Liver (tissue), 9 donors: ENCODE results near the gene KCNIP4. TPM values are rescaled to one million over a fixed set of nuclear protein-coding genes. Genes with fewer than 3 reads are reported as not detected.

Experiments used
- DNase-seq: peaks from one replicate; pipeline ENCODE4 v3.0.0-alpha.2; 2017; ENCODE audit warnings: low spot score
- H3K27ac ChIP-seq, 2 donors: one replicate each; pipeline ENCODE4 v1.7.0; 2013; ENCODE audit warnings: inconsistent platforms in 2 of 2, low read length in 2 of 2, control low read depth in 1 of 2, low read depth in 1 of 2, mild to moderate bottlenecking in 1 of 2
- H3K27me3 ChIP-seq, 4 donors: one replicate each; pipeline versions ENCODE4 v1.6.1 to v1.7.0; 2013; ENCODE audit warnings: low read length in 3 of 4, inconsistent platforms in 1 of 4, mild to moderate bottlenecking in 1 of 4, moderate library complexity in 1 of 4; ENCODE audit not compliant: control insufficient read depth in 4 of 4, insufficient read depth in 4 of 4
- H3K36me3 ChIP-seq, 4 donors: one replicate each; pipeline versions ENCODE4 v1.6.1 to v1.7.0; 2013; ENCODE audit warnings: low read length in 3 of 4, mild to moderate bottlenecking in 3 of 4, low read depth in 1 of 4, moderate library complexity in 1 of 4; ENCODE audit not compliant: control insufficient read depth in 4 of 4, insufficient read depth in 3 of 4
- H3K4me1 ChIP-seq, 4 donors: one replicate each; pipeline versions ENCODE4 v1.6.1 to v1.7.0; 2013; ENCODE audit warnings: low read length in 3 of 4, mild to moderate bottlenecking in 3 of 4, moderate library complexity in 1 of 4; ENCODE audit not compliant: control insufficient read depth in 4 of 4, insufficient read depth in 4 of 4
- H3K4me3 ChIP-seq, 3 donors: one replicate each; pipeline versions ENCODE4 v1.6.1 to v1.7.0; 2013; ENCODE audit warnings: low read length in 3 of 3, control low read depth in 1 of 3, low read depth in 1 of 3, mild to moderate bottlenecking in 1 of 3
- H3K9ac ChIP-seq, 2 donors: one replicate each; pipeline ENCODE4 v1.7.0; 2013; ENCODE audit warnings: low read length in 2 of 2, mild to moderate bottlenecking in 2 of 2, moderate library complexity in 2 of 2, control low read depth in 1 of 2, low read depth in 1 of 2
- H3K9me3 ChIP-seq, 4 donors: one replicate each; pipeline versions ENCODE4 v1.6.1 to v1.7.0; 2013; ENCODE audit warnings: low read length in 3 of 4; ENCODE audit not compliant: control insufficient read depth in 4 of 4
- FOXA1 ChIP-seq: IDR thresholded peaks from 2 replicates; pipeline ENCODE4 v1.6.1; 2016; ENCODE audit warnings: antibody characterized with exemption
- FOXA2 ChIP-seq: IDR thresholded peaks from 2 replicates; pipeline ENCODE4 v1.6.1; 2016; ENCODE audit warnings: antibody characterized with exemption
- GABPA ChIP-seq, 2 donors: IDR thresholded peaks in 1 of 2; conservative IDR thresholded peaks in 1 of 2; 2 replicates each; pipeline ENCODE4 v1.6.1; 2016; ENCODE audit warnings: antibody characterized with exemption in 2 of 2, mild to moderate bottlenecking in 1 of 2, moderate library complexity in 1 of 2
- HNF4A ChIP-seq, 2 donors: conservative IDR thresholded peaks; 2 replicates each; pipeline ENCODE4 v1.6.1; 2016; ENCODE audit warnings: antibody characterized with exemption in 2 of 2, mild to moderate bottlenecking in 2 of 2
- HNF4G ChIP-seq: IDR thresholded peaks from 2 replicates; pipeline ENCODE4 v1.6.1; 2016; ENCODE audit warnings: antibody characterized with exemption
- JUND ChIP-seq, 2 donors: IDR thresholded peaks; 2 replicates each; pipeline ENCODE4 v1.6.1; 2016; ENCODE audit warnings: antibody characterized with exemption in 2 of 2
- NR2F2 ChIP-seq: IDR thresholded peaks from 2 replicates; pipeline ENCODE4 v1.6.1; 2016; ENCODE audit warnings: antibody characterized with exemption
- RXRA ChIP-seq, 2 donors: IDR thresholded peaks; 2 replicates each; pipeline ENCODE4 v1.6.1; 2017 to 2018; ENCODE audit warnings: antibody characterized with exemption in 2 of 2, mild to moderate bottlenecking in 1 of 2
- YY1 ChIP-seq: IDR thresholded peaks from 2 replicates; pipeline ENCODE4 v1.6.1; 2016; ENCODE audit warnings: antibody characterized with exemption, mild to moderate bottlenecking
- WGBS: extraction: QIAGEN DNeasy Blood & Tissue Kit; methylation state at CpG from one replicate; pipeline ENCODE4 v1.1.7; 2013; 5-methylcytosine and 5-hydroxymethylcytosine counted together
- polyA plus RNA-seq, 2 donors: library from polyadenylated mRNA; stranded (reverse) in 1 of 2; unstranded in 1 of 2; fragments of 200-250 nt in 1 of 2; fragments of >200 nt in 1 of 2; fragmentation: Nextera tagmentation in 1 of 2; extraction: Ambion mirVana in 1 of 2; gene quantifications; one replicate each; pipeline versions ENCODE4 v1.2.1 to v1.2.3, GENCODE V29; 2013 to 2015
- total RNA-seq, 2 donors: library from RNA; depleted of rRNA; stranded (reverse); fragments of >200 nt; gene quantifications; one replicate each; pipeline ENCODE4 v1.2.3, GENCODE V29; 2014
- TF ChIP-seq, protein P1 (sequence below): fragments of 150-350 bp; IDR thresholded peaks from 2 replicates; pipeline ENCODE4 v1.5.1; 2017; ENCODE audit warnings: improper control_type of control experiment, low read depth, low read length; ENCODE audit not compliant: missing input control
- TF ChIP-seq, protein P2 (sequence below): IDR thresholded peaks from 2 replicates; pipeline ENCODE4 v1.6.1; 2016; ENCODE audit warnings: antibody characterized with exemption
- TF ChIP-seq, protein P3 (sequence below): IDR thresholded peaks from 2 replicates; pipeline ENCODE4 v1.6.1; 2016; ENCODE audit warnings: antibody characterized with exemption
- TF ChIP-seq, protein P4 (sequence below): IDR thresholded peaks from 2 replicates; pipeline ENCODE4 v1.6.1; 2016; ENCODE audit warnings: antibody characterized with exemption, mild to moderate bottlenecking
- TF ChIP-seq, protein P5 (sequence below): IDR thresholded peaks from 2 replicates; pipeline ENCODE4 v1.6.1; 2016; ENCODE audit warnings: antibody characterized with exemption
- donor health status: healthy.
- donor health status: healthy.
- donor health status: healthy.
- donor health status: healthy.
- donor health status: healthy.

The KCNIP4 gene
- total and polyA plus RNA-seq, 4 donors, result 0.08 to 0.14 TPM; not detected in 2

DNA sequence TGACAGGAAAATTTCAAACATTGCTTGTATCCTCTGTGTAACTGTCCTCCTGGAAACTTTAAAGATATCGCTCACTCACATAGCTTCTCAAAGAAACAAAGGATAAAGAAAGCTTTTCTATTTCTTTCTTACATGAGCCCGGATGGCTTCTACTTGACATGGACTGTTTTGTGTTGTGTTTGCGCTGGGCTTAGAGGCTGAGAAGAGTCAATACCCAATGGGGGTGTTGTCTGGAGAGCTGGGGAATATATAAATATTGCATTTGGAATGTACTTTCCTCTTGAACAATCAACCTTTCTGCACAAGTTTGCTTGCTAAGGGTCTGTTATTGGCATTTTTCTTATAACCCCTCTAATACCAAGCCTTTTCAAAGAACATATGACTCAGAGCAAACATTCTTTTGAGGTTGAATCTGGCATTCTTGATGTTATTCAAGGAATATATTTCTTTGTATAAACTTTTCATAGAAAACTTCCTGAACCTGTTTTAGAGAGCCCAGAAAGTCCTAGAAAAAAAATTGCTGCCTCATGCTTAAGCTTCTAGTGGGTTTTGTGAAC is 916.4 kb downstream of the KCNIP4 start (continued):
- TF ChIP-seq, protein P1, sequence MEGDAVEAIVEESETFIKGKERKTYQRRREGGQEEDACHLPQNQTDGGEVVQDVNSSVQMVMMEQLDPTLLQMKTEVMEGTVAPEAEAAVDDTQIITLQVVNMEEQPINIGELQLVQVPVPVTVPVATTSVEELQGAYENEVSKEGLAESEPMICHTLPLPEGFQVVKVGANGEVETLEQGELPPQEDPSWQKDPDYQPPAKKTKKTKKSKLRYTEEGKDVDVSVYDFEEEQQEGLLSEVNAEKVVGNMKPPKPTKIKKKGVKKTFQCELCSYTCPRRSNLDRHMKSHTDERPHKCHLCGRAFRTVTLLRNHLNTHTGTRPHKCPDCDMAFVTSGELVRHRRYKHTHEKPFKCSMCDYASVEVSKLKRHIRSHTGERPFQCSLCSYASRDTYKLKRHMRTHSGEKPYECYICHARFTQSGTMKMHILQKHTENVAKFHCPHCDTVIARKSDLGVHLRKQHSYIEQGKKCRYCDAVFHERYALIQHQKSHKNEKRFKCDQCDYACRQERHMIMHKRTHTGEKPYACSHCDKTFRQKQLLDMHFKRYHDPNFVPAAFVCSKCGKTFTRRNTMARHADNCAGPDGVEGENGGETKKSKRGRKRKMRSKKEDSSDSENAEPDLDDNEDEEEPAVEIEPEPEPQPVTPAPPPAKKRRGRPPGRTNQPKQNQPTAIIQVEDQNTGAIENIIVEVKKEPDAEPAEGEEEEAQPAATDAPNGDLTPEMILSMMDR, result no peak

DNA sequence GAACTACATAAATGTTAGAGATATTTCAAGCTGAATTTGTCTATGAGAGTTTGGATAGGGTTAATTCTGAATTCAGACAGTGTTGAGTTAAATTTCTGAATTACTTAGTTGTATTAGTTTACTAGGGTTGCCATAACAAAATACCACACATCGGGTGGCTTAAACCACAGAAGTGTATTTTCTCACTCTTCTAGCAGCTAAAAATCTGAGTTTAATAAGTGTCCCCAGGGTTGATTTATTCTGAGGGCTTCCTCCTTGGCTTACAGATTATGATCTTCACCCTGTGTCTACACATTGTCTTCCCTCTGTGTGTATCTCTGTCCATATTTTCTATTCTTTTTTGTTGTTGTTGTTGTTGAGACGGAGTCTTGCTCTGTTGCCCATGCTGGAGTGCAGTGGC is 929.8 kb downstream of the KCNIP4 start:
- Histone ChIP-seq H3K9ac (no peak overlapping the region), H3K36me3 (no peaks in the 10 kb centered on the region), H3K27ac (no peak overlapping the region), H3K4me1 (no peaks in the 10 kb centered on the region), H3K27me3 (no peaks in the 10 kb centered on the region), H3K9me3 (no peaks in the 10 kb centered on the region), H3K4me3 (no peak overlapping the region)
- DNase-seq, result no peak
- 72% methylated on average over 2 of the region's 2 CpGs for WGBS
- TF ChIP-seq, protein P2, sequence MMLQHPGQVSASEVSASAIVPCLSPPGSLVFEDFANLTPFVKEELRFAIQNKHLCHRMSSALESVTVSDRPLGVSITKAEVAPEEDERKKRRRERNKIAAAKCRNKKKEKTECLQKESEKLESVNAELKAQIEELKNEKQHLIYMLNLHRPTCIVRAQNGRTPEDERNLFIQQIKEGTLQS, result no peak
- TF ChIP-seq JUND (IDR thresholded peaks at IDR 0.05), result no peak
- TF ChIP-seq GABPA (IDR thresholded peaks at IDR 0.05 in 1 of 2, conservative IDR thresholded peaks at IDR 0.05 in 1 of 2), result no peak
- TF ChIP-seq, protein P3, sequence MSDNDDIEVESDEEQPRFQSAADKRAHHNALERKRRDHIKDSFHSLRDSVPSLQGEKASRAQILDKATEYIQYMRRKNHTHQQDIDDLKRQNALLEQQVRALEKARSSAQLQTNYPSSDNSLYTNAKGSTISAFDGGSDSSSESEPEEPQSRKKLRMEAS, result no peak
- TF ChIP-seq RXRA (IDR thresholded peaks at IDR 0.05), result no peak
- no peak for TF ChIP-seq NR2F2
- TF ChIP-seq, protein P4, sequence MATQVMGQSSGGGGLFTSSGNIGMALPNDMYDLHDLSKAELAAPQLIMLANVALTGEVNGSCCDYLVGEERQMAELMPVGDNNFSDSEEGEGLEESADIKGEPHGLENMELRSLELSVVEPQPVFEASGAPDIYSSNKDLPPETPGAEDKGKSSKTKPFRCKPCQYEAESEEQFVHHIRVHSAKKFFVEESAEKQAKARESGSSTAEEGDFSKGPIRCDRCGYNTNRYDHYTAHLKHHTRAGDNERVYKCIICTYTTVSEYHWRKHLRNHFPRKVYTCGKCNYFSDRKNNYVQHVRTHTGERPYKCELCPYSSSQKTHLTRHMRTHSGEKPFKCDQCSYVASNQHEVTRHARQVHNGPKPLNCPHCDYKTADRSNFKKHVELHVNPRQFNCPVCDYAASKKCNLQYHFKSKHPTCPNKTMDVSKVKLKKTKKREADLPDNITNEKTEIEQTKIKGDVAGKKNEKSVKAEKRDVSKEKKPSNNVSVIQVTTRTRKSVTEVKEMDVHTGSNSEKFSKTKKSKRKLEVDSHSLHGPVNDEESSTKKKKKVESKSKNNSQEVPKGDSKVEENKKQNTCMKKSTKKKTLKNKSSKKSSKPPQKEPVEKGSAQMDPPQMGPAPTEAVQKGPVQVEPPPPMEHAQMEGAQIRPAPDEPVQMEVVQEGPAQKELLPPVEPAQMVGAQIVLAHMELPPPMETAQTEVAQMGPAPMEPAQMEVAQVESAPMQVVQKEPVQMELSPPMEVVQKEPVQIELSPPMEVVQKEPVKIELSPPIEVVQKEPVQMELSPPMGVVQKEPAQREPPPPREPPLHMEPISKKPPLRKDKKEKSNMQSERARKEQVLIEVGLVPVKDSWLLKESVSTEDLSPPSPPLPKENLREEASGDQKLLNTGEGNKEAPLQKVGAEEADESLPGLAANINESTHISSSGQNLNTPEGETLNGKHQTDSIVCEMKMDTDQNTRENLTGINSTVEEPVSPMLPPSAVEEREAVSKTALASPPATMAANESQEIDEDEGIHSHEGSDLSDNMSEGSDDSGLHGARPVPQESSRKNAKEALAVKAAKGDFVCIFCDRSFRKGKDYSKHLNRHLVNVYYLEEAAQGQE, result no peak
- TF ChIP-seq HNF4A (conservative IDR thresholded peaks at IDR 0.05), result no peak
- TF ChIP-seq FOXA2, result no peak
- TF ChIP-seq HNF4G, result no peak
- no peak for TF ChIP-seq FOXA1

DNA sequence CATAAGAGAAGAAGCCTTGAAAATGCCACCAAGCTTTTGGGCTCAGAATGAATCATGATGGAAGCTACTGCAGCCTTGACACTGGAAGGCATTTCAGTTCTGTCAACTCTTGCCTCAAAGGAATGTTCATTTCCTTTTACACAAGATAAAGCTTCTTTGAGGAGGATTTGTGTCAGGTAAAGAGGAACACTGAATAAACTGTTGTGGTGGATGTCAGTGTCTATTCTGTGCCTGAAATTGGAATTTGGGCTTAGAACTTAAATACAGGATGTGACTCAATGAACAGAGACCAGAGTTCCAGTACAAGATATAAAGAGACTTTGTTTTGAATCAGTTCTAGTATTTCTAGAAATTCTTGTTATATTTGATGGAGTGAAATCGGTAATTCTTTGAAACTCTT is 935.1 kb downstream of the KCNIP4 start:
- Histone ChIP-seq H3K27ac (no peak overlapping the region), H3K9ac (no peak overlapping the region), H3K36me3 (no peaks in the 10 kb centered on the region), H3K4me3 (no peak overlapping the region), H3K9me3 (no peaks in the 10 kb centered on the region), H3K27me3 (no peaks in the 10 kb centered on the region), H3K4me1 (no peaks in the 10 kb centered on the region)
- TF ChIP-seq FOXA1, result no peak
- TF ChIP-seq NR2F2, result no peak
- TF ChIP-seq HNF4A (conservative IDR thresholded peaks at IDR 0.05), result no peak
- TF ChIP-seq JUND (IDR thresholded peaks at IDR 0.05), result no peak
- no peak for TF ChIP-seq YY1
- no peak for TF ChIP-seq HNF4G
- TF ChIP-seq, protein P5, sequence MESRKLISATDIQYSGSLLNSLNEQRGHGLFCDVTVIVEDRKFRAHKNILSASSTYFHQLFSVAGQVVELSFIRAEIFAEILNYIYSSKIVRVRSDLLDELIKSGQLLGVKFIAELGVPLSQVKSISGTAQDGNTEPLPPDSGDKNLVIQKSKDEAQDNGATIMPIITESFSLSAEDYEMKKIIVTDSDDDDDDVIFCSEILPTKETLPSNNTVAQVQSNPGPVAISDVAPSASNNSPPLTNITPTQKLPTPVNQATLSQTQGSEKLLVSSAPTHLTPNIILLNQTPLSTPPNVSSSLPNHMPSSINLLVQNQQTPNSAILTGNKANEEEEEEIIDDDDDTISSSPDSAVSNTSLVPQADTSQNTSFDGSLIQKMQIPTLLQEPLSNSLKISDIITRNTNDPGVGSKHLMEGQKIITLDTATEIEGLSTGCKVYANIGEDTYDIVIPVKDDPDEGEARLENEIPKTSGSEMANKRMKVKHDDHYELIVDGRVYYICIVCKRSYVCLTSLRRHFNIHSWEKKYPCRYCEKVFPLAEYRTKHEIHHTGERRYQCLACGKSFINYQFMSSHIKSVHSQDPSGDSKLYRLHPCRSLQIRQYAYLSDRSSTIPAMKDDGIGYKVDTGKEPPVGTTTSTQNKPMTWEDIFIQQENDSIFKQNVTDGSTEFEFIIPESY, result no peak
- DNase-seq, result no peak
- 73% methylated on average over 1 of the region's 1 CpG for WGBS
